Mucosa of rectum (tissue), 2 donors: ENCODE results near the gene PDE6H.

Experiments used
- H3K27ac ChIP-seq, 2 donors: one replicate each; pipeline ENCODE4 v1.7.0; 2013; ENCODE audit warnings: inconsistent platforms in 2 of 2, low read depth in 2 of 2, low read length in 2 of 2
- H3K27me3 ChIP-seq, 2 donors: one replicate each; pipeline ENCODE4 v1.7.0; 2013; ENCODE audit warnings: low read length in 2 of 2; ENCODE audit not compliant: control insufficient read depth in 2 of 2, insufficient read depth in 2 of 2
- H3K36me3 ChIP-seq, 2 donors: one replicate each; pipeline ENCODE4 v1.7.0; 2013; ENCODE audit warnings: low read length in 2 of 2; ENCODE audit not compliant: control insufficient read depth in 2 of 2, insufficient read depth in 2 of 2
- H3K4me1 ChIP-seq, 2 donors: one replicate each; pipeline ENCODE4 v1.7.0; 2013; ENCODE audit warnings: low read length in 2 of 2, mild to moderate bottlenecking in 1 of 2; ENCODE audit not compliant: control insufficient read depth in 2 of 2, insufficient read depth in 2 of 2
- H3K4me3 ChIP-seq, 2 donors: one replicate each; pipeline ENCODE4 v1.7.0; 2013; ENCODE audit warnings: low read length in 2 of 2
- H3K9ac ChIP-seq, 2 donors: one replicate each; pipeline ENCODE4 v1.7.0; 2013; ENCODE audit warnings: low read length in 2 of 2, low read depth in 1 of 2, mild to moderate bottlenecking in 1 of 2
- H3K9me3 ChIP-seq, 2 donors: one replicate each; pipeline ENCODE4 v1.7.0; 2013; ENCODE audit warnings: low read length in 2 of 2; ENCODE audit not compliant: control insufficient read depth in 2 of 2
- donor health status: healthy.
- donor health status: Normal muscosa, but diverticular disease.

The PDE6H gene

DNA sequence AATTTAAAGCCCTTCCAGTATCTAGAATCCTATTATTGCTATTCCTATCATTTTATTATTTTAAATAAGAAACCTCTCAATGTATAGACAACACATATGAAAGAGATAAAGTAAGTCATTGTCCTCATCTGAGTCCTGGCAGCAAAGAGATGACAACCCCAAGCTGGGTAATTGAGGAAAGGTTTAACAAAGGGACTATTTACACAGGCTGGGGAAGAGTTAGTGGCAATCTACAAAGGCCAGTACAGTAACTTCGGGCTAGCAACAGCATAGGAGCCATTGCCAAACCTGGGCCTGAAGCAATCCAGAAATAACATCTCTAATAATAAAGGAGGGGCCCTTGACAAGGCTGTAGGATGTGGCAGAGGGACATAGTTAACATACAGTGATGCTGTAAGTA, 11.2 kb downstream of the PDE6H start:
- Histone ChIP-seq H3K27me3 (no peaks in the 10 kb centered on the region), H3K4me3 (no peak overlapping the region), H3K27ac (no peak overlapping the region), H3K4me1 (no peaks in the 10 kb centered on the region), H3K9ac (no peak overlapping the region), H3K9me3 (no peaks in the 10 kb centered on the region), H3K36me3 (no peaks in the 10 kb centered on the region)

DNA sequence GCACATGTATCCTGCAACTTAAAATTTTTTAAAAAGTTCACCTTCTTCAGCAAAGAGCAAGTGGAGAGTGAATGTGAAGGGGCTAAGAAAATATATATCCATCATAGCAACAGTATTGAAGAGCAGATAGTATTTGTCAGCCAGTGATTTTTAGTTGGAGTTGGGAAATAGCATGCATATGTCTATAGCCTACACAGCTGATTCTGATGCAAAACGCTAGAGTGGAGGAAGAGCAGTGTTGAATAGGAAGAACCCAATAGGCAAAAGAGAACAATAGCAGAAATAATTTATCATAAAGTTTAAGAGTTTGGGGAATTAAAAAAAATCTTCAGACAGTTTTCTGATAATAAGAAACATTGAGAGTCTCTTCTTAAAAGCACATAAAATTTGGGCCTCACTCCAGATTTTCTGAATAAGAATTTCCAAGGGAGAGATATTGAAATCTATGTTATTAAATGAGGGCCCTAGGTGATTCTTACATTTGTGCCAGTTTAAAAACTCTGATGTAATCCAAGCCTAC, 12.0 kb downstream of the PDE6H start:
- Histone ChIP-seq H3K9ac (no peak overlapping the region), H3K36me3 (no peaks in the 10 kb centered on the region), H3K4me3 (no peak overlapping the region), H3K9me3 (no peaks in the 10 kb centered on the region), H3K27me3 (no peaks in the 10 kb centered on the region), H3K4me1 (no peaks in the 10 kb centered on the region), H3K27ac (no peak overlapping the region)

DNA sequence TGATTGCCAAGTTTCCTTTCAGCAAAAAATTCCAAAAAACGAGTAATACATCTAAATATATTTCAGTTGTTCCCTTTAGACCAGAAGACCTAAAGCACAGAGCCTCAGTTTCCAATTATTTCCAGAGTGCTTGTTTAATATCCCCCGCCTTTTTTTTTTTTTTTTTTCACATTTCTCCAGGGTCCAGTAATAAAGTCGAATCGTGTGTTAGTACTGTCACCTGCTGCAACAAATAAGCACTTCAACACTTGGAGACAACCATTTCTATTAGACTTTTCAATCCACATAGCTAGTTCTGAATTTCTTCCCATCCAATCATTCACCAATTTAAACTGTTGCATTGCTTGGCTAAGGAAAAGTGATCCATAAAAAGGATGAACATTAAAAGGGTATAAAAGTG, 13.6 kb downstream of the PDE6H start:
- Histone ChIP-seq H3K36me3 (no peaks in the 10 kb centered on the region), H3K27me3 (no peaks in the 10 kb centered on the region), H3K27ac (no peak overlapping the region), H3K9me3 (no peaks in the 10 kb centered on the region), H3K9ac (no peak overlapping the region), H3K4me1 (no peaks in the 10 kb centered on the region), H3K4me3 (no peak overlapping the region)

DNA sequence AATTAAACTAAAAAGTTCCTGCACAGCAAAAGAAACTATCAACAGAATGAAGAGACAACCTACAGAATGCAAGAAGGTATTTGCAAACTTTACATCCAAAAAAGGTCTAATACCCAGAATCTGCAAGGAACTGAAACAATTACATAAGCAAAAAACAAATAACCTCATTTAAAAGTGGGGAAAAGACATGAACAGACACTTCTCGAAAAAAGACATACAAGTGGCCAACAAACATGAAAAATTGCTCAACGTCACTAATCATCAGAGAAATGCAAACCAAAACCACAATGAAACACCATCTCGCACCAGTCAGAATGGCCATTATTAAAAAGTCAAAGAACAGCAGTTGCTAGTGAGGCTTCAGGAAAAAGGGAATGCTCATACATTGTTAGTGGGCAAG, 15.2 kb downstream of the PDE6H start:
- H3K9ac ChIP-seq, result no peak overlapping the region
- H3K36me3 ChIP-seq, result no peaks in the 10 kb centered on the region
- no peak overlapping the region for H3K27ac ChIP-seq
- H3K27me3 ChIP-seq, result no peaks in the 10 kb centered on the region
- no peaks in the 10 kb centered on the region for H3K4me1 ChIP-seq
- H3K4me3 ChIP-seq, result no peak overlapping the region
- no peaks in the 10 kb centered on the region for H3K9me3 ChIP-seq

DNA sequence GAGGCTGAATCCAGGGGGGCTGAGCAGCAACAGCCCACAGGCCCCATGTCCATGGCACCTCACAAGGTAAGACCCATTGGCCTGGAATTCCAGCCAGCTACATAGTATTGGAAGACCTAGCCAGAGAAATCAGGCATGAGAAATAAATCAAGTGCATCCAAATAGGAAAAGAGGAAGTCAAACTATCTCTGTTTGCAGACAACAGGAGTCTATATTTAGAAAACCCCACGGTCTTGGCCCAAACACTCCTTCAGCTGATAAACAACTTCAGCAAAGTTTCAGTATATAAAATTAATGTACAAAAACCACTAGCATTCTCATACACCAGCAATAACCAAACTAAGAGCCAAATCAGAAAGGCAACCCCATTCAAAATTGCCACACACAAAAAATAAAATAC, 16.9 kb downstream of the PDE6H start:
- Histone ChIP-seq H3K27ac (no peak overlapping the region), H3K4me3 (no peak overlapping the region), H3K36me3 (no peaks in the 10 kb centered on the region), H3K27me3 (no peaks in the 10 kb centered on the region), H3K9me3 (no peaks in the 10 kb centered on the region), H3K4me1 (no peaks in the 10 kb centered on the region), H3K9ac (no peak overlapping the region)

DNA sequence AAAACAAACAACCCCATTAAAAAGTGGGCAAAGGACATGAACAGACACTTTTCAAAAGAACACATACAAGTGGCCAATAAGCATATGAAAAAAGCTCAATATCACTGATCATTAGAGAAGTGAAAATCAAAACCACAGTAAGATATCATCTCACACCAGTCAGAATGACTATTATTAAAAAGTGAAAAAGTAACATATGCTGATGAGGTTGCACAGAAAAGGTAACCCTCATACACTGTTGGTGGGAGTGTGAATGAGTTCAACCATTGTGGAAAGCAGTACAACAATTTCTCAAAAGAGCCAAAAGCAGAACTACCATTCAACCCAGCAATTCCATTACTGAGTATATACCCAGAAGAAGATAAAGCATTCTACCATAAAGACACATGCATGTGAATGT, 18.2 kb downstream of the PDE6H start:
- no peaks in the 10 kb centered on the region for H3K36me3 ChIP-seq
- H3K9me3 ChIP-seq, result no peaks in the 10 kb centered on the region
- H3K4me1 ChIP-seq, result no peaks in the 10 kb centered on the region
- H3K4me3 ChIP-seq, result no peak overlapping the region
- no peak overlapping the region for H3K27ac ChIP-seq
- H3K27me3 ChIP-seq, result no peaks in the 10 kb centered on the region
- H3K9ac ChIP-seq, result no peak overlapping the region

DNA sequence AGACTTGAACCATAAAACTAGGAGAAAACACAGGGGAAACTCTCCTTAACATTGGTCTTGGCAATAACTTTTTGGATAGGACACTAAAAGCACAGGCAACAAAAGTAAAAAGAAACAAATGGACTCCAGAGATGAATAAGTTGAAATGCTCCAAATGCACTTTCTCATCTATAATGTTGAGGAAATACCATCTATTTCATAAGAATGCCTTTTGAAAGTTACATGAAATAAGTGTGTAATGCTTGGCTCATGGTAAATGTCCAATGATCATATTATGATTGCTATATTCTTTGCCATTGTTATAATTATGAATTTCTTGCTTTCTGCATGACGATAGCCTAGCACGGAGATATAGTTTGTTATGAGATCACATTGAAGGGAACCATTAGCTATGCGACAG, 19.8 kb downstream of the PDE6H start:
- no peaks in the 10 kb centered on the region for H3K36me3 ChIP-seq
- H3K27ac ChIP-seq, result no peak overlapping the region
- H3K27me3 ChIP-seq, result no peaks in the 10 kb centered on the region
- H3K9me3 ChIP-seq, result no peaks in the 10 kb centered on the region
- no peak overlapping the region for H3K9ac ChIP-seq
- no peak overlapping the region for H3K4me3 ChIP-seq
- no peaks in the 10 kb centered on the region for H3K4me1 ChIP-seq

DNA sequence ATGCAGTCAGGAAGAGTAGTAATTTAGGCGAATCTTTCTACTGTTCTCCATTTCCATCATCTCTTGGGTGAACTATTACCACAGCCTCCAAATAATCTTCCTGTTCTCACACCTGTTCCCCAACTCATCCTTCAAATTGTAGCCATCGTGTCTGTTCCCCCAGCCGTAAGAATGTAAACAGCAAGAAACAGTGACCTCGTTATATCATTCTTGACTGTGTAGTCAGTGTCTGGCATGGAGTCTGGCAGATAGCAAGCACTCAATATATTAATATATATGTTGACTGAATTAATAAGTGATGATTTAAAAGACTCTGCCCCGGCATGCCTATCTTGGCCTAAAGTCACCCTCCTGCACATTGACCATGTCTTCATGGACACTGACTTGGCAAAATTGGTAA, 20.3 kb downstream of the PDE6H start:
- no peak overlapping the region for H3K4me3 ChIP-seq
- no peak overlapping the region for H3K9ac ChIP-seq
- H3K9me3 ChIP-seq, result no peaks in the 10 kb centered on the region
- no peaks in the 10 kb centered on the region for H3K36me3 ChIP-seq
- H3K4me1 ChIP-seq, result no peaks in the 10 kb centered on the region
- H3K27me3 ChIP-seq, result no peaks in the 10 kb centered on the region
- H3K27ac ChIP-seq, result no peak overlapping the region

DNA sequence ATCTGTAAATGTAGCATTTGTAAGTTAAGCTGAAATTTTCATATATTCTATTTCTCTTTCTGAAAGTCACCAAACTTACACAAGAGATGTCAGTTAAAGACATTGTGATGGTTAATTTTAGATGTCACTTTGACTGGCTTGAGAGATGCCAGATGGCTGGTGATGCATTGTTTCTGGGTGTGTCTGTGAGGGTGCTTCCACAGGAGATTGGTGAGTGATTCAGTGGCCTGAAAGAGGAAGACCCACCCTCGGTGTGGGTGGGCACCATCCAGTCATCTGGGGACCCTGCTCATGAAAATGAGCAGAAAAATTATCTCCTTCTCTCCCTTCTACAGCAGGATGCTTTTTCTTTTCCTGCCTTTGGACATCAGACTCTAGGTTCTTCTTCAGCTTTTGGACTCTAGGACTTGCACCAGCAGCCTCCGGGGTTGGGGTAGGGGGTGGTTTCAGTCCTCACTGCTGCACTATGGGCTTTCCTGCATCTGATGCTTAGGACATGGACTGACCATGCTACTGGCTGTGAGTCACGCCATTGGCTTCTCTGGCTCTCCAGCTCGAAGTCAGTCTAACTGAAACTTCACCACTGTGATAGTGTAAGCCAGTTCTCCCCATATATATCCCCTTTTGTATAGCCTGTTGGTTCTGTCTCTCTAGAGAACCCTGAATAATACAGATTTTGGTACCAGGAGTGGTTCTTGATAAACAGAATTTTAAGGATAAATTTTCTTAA, 20.9 kb downstream of the PDE6H start:
- H3K4me3 ChIP-seq, result no peak overlapping the region
- H3K27me3 ChIP-seq, result no peaks in the 10 kb centered on the region
- no peaks in the 10 kb centered on the region for H3K9me3 ChIP-seq
- H3K9ac ChIP-seq, result no peak overlapping the region
- H3K27ac ChIP-seq, result no peak overlapping the region
- no peaks in the 10 kb centered on the region for H3K36me3 ChIP-seq
- no peaks in the 10 kb centered on the region for H3K4me1 ChIP-seq

DNA sequence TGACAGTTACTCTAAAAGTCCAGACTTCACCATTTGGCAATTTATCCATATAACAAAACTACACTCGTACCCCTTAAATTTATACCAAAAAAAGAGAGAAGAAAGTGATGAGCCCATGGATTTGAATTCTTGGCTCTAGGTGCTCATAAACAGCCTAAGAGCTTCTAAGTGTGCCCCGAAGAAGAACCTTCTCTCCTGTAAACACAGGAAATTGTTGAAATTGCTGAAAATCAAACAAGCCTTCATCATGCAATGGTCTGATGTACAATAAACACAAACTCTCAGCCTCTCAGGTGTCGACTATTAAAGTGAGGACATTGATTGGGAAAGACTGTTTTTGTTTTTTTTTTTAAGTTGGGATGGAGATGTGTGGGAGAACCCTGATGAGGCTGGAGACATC, 21.8 kb downstream of the PDE6H start:
- H3K4me1 ChIP-seq, result no peaks in the 10 kb centered on the region
- no peak overlapping the region for H3K9ac ChIP-seq
- no peak overlapping the region for H3K4me3 ChIP-seq
- no peaks in the 10 kb centered on the region for H3K36me3 ChIP-seq
- no peak overlapping the region for H3K27ac ChIP-seq
- H3K9me3 ChIP-seq, result no peaks in the 10 kb centered on the region
- H3K27me3 ChIP-seq, result no peaks in the 10 kb centered on the region
